HFFc6 (cell line): Measurements from ENCODE around the gene COX10. TPM values are rescaled to one million over a fixed set of nuclear protein-coding genes. Genes with fewer than 3 reads are reported as not detected.

Experiments used
- DNase-seq: peaks from one replicate; pipeline ENCODE4 v3.0.0-alpha.2; 2018
- H3K27ac Mint-ChIP-seq: 2 replicates; pipeline ENCODE4 v1.8.0; 2020; ENCODE audit warnings: mild to moderate bottlenecking, mixed read lengths
- H3K27me3 Mint-ChIP-seq: 2 replicates; pipeline ENCODE4 v1.8.0; 2021; ENCODE audit warnings: mild to moderate bottlenecking, moderate library complexity, mixed read lengths; ENCODE audit not compliant: insufficient read depth
- H3K36me3 Mint-ChIP-seq: 2 replicates; pipeline ENCODE4 v1.8.0; 2021; ENCODE audit warnings: low read depth, mixed read lengths
- H3K4me1 Mint-ChIP-seq: 2 replicates; pipeline ENCODE4 v1.8.0; 2020; ENCODE audit warnings: low read depth, mixed read lengths
- H3K4me3 Mint-ChIP-seq: 2 replicates; pipeline ENCODE4 v1.8.0; 2020; ENCODE audit warnings: mild to moderate bottlenecking, moderate library complexity, mixed read lengths
- H3K9me3 Mint-ChIP-seq: 2 replicates; pipeline ENCODE4 v1.8.0; 2020; ENCODE audit warnings: mild to moderate bottlenecking, mixed read lengths
- CTCF ChIP-seq: fragments of 200-600 bp; sonication (generic); IDR thresholded peaks from 2 replicates; pipeline ENCODE4 v1.5.0; 2021; ENCODE audit warnings: antibody characterized with exemption, mild to moderate bottlenecking
- total RNA-seq, 6 experiments: library from RNA; stranded (reverse); fragmentation: NEBNext Ultra II Directional; extraction: Animal tissue kit (Norgen Biotek cat#: 25700); gene quantifications; 2 replicates in 1 of 6; 3 replicates in 5 of 6; pipeline ENCODE4 v1.2.3, GENCODE V29; 2021

Gene COX10
- total RNA-seq, 6 experiments from 2014 or later, result 12.2 to 16.2 (median 14.8) TPM

- Mint-ChIP-seq H3K4me1 (peaks cover 12% of the 10 kb centered on the region), H3K27me3 (no peaks in the 10 kb centered on the region), H3K36me3 (no peaks in the 10 kb centered on the region), H3K27ac (no peak overlapping the region), H3K4me3 (no peak overlapping the region), H3K9me3 (no peaks in the 10 kb centered on the region)
- no peak for TF ChIP-seq CTCF
- no peak for DNase-seq
These were observed 54.4 kb downstream of the COX10 start for GRCh38 chr17:14123619-14124278.

GRCh38 chr17:14124854-14125253, 55.5 kb downstream of the COX10 start:
- no peaks in the 10 kb centered on the region for H3K27me3 Mint-ChIP-seq
- peaks cover 12% of the 10 kb centered on the region for H3K4me1 Mint-ChIP-seq
- no peak overlapping the region for H3K27ac Mint-ChIP-seq
- no peak for DNase-seq
- H3K4me3 Mint-ChIP-seq, result no peak overlapping the region
- H3K36me3 Mint-ChIP-seq, result no peaks in the 10 kb centered on the region
- H3K9me3 Mint-ChIP-seq, result no peaks in the 10 kb centered on the region
- TF ChIP-seq CTCF, result no peak

DNA sequence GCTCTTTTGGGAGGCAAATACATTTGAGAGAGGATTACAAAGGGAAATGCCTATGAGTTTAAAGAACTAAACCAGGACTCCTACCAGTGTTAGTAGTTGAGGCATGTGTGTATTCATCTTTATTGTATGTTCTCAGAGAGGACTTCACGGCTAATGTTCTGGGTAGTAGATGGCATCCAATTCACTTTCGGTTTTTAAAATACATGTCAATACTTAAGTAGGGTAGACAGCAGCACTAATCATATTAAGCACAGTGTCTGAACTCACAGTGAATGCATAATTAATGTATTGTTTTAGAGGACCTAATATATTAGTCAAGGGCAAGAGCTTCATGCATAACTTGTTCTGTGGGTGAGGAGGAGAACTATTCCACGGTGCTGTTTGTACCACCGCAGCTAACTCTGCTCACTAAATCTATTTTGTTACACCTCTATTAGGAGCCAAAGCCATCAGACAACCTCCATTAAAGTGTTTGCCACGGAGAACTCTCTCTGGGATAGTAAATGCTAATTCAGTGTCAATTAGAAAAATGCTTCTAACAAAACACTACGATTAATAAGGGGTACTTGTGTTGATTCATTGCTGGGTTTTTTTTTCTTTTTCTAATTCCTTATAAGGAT, 56.3 kb downstream of the COX10 start:
- DNase-seq, result no peak
- H3K27me3 Mint-ChIP-seq, result no peaks in the 10 kb centered on the region
- peaks cover 6% of the 10 kb centered on the region for H3K4me1 Mint-ChIP-seq
- no peaks in the 10 kb centered on the region for H3K36me3 Mint-ChIP-seq
- H3K27ac Mint-ChIP-seq, result no peak overlapping the region
- no peak for TF ChIP-seq CTCF
- no peaks in the 10 kb centered on the region for H3K9me3 Mint-ChIP-seq
- H3K4me3 Mint-ChIP-seq, result no peak overlapping the region

DNA sequence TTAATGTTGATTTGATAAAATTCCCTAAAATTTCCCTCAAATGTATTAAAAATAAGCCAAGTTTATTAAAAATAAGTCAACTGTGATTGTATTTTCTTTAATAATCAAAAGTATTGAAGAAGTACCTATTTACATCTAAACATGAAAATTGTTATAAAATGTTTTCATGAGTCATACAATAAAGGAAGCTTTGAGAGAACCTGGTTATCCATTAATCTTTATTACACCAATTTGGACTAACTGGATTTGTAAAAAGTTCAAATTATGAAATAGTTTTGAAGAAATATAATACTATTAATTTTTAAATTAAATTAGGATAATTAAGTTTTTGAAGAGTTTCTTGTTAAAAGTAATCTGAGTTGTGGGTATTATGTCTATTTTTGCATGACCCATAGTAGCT, 63.8 kb downstream of the COX10 start:
- Mint-ChIP-seq H3K36me3 (no peaks in the 10 kb centered on the region), H3K27ac (no peak overlapping the region), H3K4me1 (no peaks in the 10 kb centered on the region; the same call in 1 of the 2 replicates), H3K9me3 (no peaks in the 10 kb centered on the region), H3K27me3 (no peaks in the 10 kb centered on the region), H3K4me3 (no peak overlapping the region)
- TF ChIP-seq CTCF, result no peak
- no peak for DNase-seq

- no peaks in the 10 kb centered on the region for H3K9me3 Mint-ChIP-seq
- H3K4me1 Mint-ChIP-seq, result no peaks in the 10 kb centered on the region; the same call in 1 of the 2 replicates
- no peak overlapping the region for H3K27ac Mint-ChIP-seq
- no peak overlapping the region for H3K4me3 Mint-ChIP-seq
- TF ChIP-seq CTCF, result no peak
- H3K27me3 Mint-ChIP-seq, result no peaks in the 10 kb centered on the region
- no peak for DNase-seq
- no peaks in the 10 kb centered on the region for H3K36me3 Mint-ChIP-seq
These were observed 65.2 kb downstream of the COX10 start for GRCh38 chr17:14134456-14134855.
